ENCODE measurements around the gene PIP5K1C. TPM values are rescaled to one million over a fixed set of nuclear protein-coding genes. Genes with fewer than 3 reads are reported as not detected.
A peak's percentile ranks its signal among the peaks of the same experiment; 100 is the strongest.

PIP5K1C gene
- total RNA-seq, 2 donors from 2014 or later, result 27.0 to 29.6 TPM

- Mint-ChIP-seq H3K27me3 (no peaks in the 10 kb centered on the region), H3K9me3 (no peaks in the 10 kb centered on the region), H3K4me3 (no peak overlapping the region), H3K36me3 (no peaks in the 10 kb centered on the region), H3K4me1 (ENCODE audit: low read depth in 2 of 2) (peaks cover 5 to 6% of the 10 kb centered on the region in 2 donors), H3K27ac (no peak overlapping the region)
- DNase-seq (ENCODE audit: low spot score) (no peak), ATAC-seq (no peak)
Observed at GRCh38 chr19:3732108-3732507, 31.8 kb upstream of the PIP5K1C start.

- H3K9me3 Mint-ChIP-seq, result no peaks in the 10 kb centered on the region
- H3K4me1 Mint-ChIP-seq (ENCODE audit: low read depth in 2 of 2), result peaks cover 5 to 6% of the 10 kb centered on the region in 2 donors
Observed at GRCh38 chr19:3730457-3730958, 30.2 kb upstream of the PIP5K1C start.

GRCh38 chr19:3725640-3726310 lies 25.5 kb upstream of the PIP5K1C start:
- DNase-seq (ENCODE audit: low spot score) (peak; percentile 51), ATAC-seq (no peak)
- Mint-ChIP-seq H3K4me1 (ENCODE audit: low read depth in 2 of 2) (peaks cover 5 to 6% of the 10 kb centered on the region in 2 donors), H3K27me3 (no peaks in the 10 kb centered on the region), H3K27ac (no peak overlapping the region), H3K36me3 (no peaks in the 10 kb centered on the region), H3K9me3 (no peaks in the 10 kb centered on the region), H3K4me3 (no peak overlapping the region)

More at GRCh38 chr19:3730457-3730958, 30.2 kb upstream of the PIP5K1C start:
- Mint-ChIP-seq H3K27me3 (no peaks in the 10 kb centered on the region), H3K27ac (no peak overlapping the region), H3K36me3 (no peaks in the 10 kb centered on the region), H3K4me3 (no peak overlapping the region)
- DNase-seq (ENCODE audit: low spot score), result peak; percentile 50
- ATAC-seq, result no peak

GRCh38 chr19:3725121-3725520 lies 24.9 kb upstream of the PIP5K1C start:
- ATAC-seq, result no peak
- H3K4me3 Mint-ChIP-seq, result no peak overlapping the region
- no peak overlapping the region for H3K27ac Mint-ChIP-seq
- DNase-seq (ENCODE audit: low spot score), result peak; percentile 35
- H3K4me1 Mint-ChIP-seq (ENCODE audit: low read depth in 2 of 2), result peaks cover 5% of the 10 kb centered on the region in 2 donors
- H3K27me3 Mint-ChIP-seq, result no peaks in the 10 kb centered on the region
- H3K9me3 Mint-ChIP-seq, result no peaks in the 10 kb centered on the region
- H3K36me3 Mint-ChIP-seq, result no peaks in the 10 kb centered on the region

GRCh38 chr19:3723883-3724282 lies 23.6 kb upstream of the PIP5K1C start:
- peaks cover under 1 to 6% of the 10 kb centered on the region in 2 donors for H3K4me1 Mint-ChIP-seq (ENCODE audit: low read depth in 2 of 2)
- no peaks in the 10 kb centered on the region for H3K9me3 Mint-ChIP-seq
- H3K27me3 Mint-ChIP-seq, result no peaks in the 10 kb centered on the region
- DNase-seq (ENCODE audit: low spot score) (peak; percentile 39), ATAC-seq (no peak)
- no peaks in the 10 kb centered on the region for H3K36me3 Mint-ChIP-seq
- no peak overlapping the region for H3K4me3 Mint-ChIP-seq
- no peak overlapping the region for H3K27ac Mint-ChIP-seq

GRCh38 chr19:3723110-3723488 lies 22.8 kb upstream of the PIP5K1C start:
- Mint-ChIP-seq H3K4me1 (ENCODE audit: low read depth in 2 of 2) (peaks cover 0 to 6% of the 10 kb centered on the region in 2 donors), H3K36me3 (no peaks in the 10 kb centered on the region), H3K9me3 (no peaks in the 10 kb centered on the region), H3K27me3 (no peaks in the 10 kb centered on the region), H3K4me3 (no peak overlapping the region), H3K27ac (no peak overlapping the region)
- DNase-seq (ENCODE audit: low spot score), result no peak
- ATAC-seq, result no peak

GRCh38 chr19:3722443-3723109 lies 22.3 kb upstream of the PIP5K1C start:
- Mint-ChIP-seq H3K36me3 (no peaks in the 10 kb centered on the region), H3K27ac (no peak overlapping the region), H3K27me3 (no peaks in the 10 kb centered on the region), H3K4me3 (peak overlapping the region; percentile 34), H3K9me3 (no peaks in the 10 kb centered on the region), H3K4me1 (ENCODE audit: low read depth in 2 of 2) (peaks cover 0 to 6% of the 10 kb centered on the region in 2 donors)
- ATAC-seq (no peak), DNase-seq (ENCODE audit: low spot score) (peak; percentile 49)

GRCh38 chr19:3721887-3722442 lies 21.7 kb upstream of the PIP5K1C start:
- DNase-seq (ENCODE audit: low spot score) (peak; percentile 34), ATAC-seq (no peak)
- Mint-ChIP-seq H3K4me1 (ENCODE audit: low read depth in 2 of 2) (peaks cover 0 to 6% of the 10 kb centered on the region in 2 donors), H3K27me3 (no peaks in the 10 kb centered on the region), H3K36me3 (no peaks in the 10 kb centered on the region), H3K9me3 (no peaks in the 10 kb centered on the region), H3K4me3 (peak overlapping the region; percentile 34), H3K27ac (no peak overlapping the region)

GRCh38 chr19:3721131-3721886 lies 21.0 kb upstream of the PIP5K1C start:
- Mint-ChIP-seq H3K27me3 (no peaks in the 10 kb centered on the region), H3K27ac (no peak overlapping the region), H3K36me3 (no peaks in the 10 kb centered on the region), H3K4me3 (peak overlapping the region; percentile 47), H3K9me3 (no peaks in the 10 kb centered on the region), H3K4me1 (ENCODE audit: low read depth in 2 of 2) (peaks cover 0 to 6% of the 10 kb centered on the region in 2 donors)
- DNase-seq (ENCODE audit: low spot score) (peak; percentile 90), ATAC-seq (peak; percentile 86 to 94)

GRCh38 chr19:3720349-3720917 lies 20.2 kb upstream of the PIP5K1C start:
- Mint-ChIP-seq H3K9me3 (no peaks in the 10 kb centered on the region), H3K27me3 (no peaks in the 10 kb centered on the region), H3K4me3 (peak overlapping the region; percentile 47), H3K4me1 (ENCODE audit: low read depth in 2 of 2) (peaks cover 0 to 6% of the 10 kb centered on the region in 2 donors), H3K36me3 (no peaks in the 10 kb centered on the region), H3K27ac (no peak overlapping the region)
- no peak for ATAC-seq
- DNase-seq (ENCODE audit: low spot score), result peak; percentile 18

- H3K4me1 Mint-ChIP-seq (ENCODE audit: low read depth in 2 of 2), result peaks cover 0 to 6% of the 10 kb centered on the region in 2 donors
- DNase-seq (ENCODE audit: low spot score), result no peak
- no peak overlapping the region for H3K27ac Mint-ChIP-seq
- H3K27me3 Mint-ChIP-seq, result no peaks in the 10 kb centered on the region
- no peaks in the 10 kb centered on the region for H3K9me3 Mint-ChIP-seq
- H3K36me3 Mint-ChIP-seq, result no peaks in the 10 kb centered on the region
- ATAC-seq, result no peak
- no peak overlapping the region for H3K4me3 Mint-ChIP-seq
Observed at GRCh38 chr19:3719868-3720267, 19.6 kb upstream of the PIP5K1C start.

- H3K36me3 Mint-ChIP-seq, result no peaks in the 10 kb centered on the region
- no peaks in the 10 kb centered on the region for H3K27me3 Mint-ChIP-seq
- no peak overlapping the region for H3K4me3 Mint-ChIP-seq
- peak; percentile 44 for DNase-seq (ENCODE audit: low spot score)
- peaks cover 0 to 4% of the 10 kb centered on the region in 2 donors for H3K4me1 Mint-ChIP-seq (ENCODE audit: low read depth in 2 of 2)
- ATAC-seq, result no peak
- H3K27ac Mint-ChIP-seq, result no peak overlapping the region
- no peaks in the 10 kb centered on the region for H3K9me3 Mint-ChIP-seq
Observed at GRCh38 chr19:3716147-3716668, 15.9 kb upstream of the PIP5K1C start.
